CD14-positive monocyte (primary cell): Measurements from ENCODE around the gene FBXO22. TPM values are rescaled to one million over a fixed set of nuclear protein-coding genes. Genes with fewer than 3 reads are reported as not detected.
A peak's percentile ranks its signal among the peaks of the same experiment; 100 is the strongest.

ENCODE experiments used
- DNase-seq, 3 donors: peaks; one replicate each; pipeline ENCODE4 v3.0.0-alpha.2; 2011 to 2022
- H2AFZ ChIP-seq: 2 replicates; pipeline ENCODE4 v1.6.0; 2012; ENCODE audit warnings: mild to moderate bottlenecking, low read depth, low read length, inconsistent platforms; ENCODE audit not compliant: insufficient read depth, poor library complexity, severe bottlenecking
- H3K27ac ChIP-seq, 2 donors: 1 replicate in 1 of 2; 2 replicates in 1 of 2; pipeline ENCODE4 v1.5.1; 2012 to 2013; ENCODE audit warnings: low read length in 2 of 2, control low read depth in 1 of 2, inconsistent platforms in 1 of 2, low read depth in 1 of 2, mild to moderate bottlenecking in 1 of 2
- H3K27me3 ChIP-seq, 2 donors: one replicate each; pipeline versions ENCODE4 v1.6.0 to v1.6.1; 2011 to 2013; ENCODE audit warnings: low read length in 2 of 2; ENCODE audit not compliant: control insufficient read depth in 2 of 2, insufficient read depth in 2 of 2
- H3K36me3 ChIP-seq, 2 donors: replicated peaks in 1 of 2; 1 replicate in 1 of 2; 2 replicates in 1 of 2; pipeline versions ENCODE4 v1.5.1 to v1.6.1; 2012 to 2013; ENCODE audit warnings: low read length in 2 of 2, control low read depth in 1 of 2, inconsistent platforms in 1 of 2, mild to moderate bottlenecking in 1 of 2; ENCODE audit not compliant: insufficient read depth in 2 of 2, control insufficient read depth in 1 of 2
- H3K4me1 ChIP-seq, 2 donors: 1 replicate in 1 of 2; 2 replicates in 1 of 2; pipeline versions ENCODE4 v1.5.1 to v1.6.1; 2012 to 2013; ENCODE audit warnings: low read length in 2 of 2, control low read depth in 1 of 2, inconsistent platforms in 1 of 2, mild to moderate bottlenecking in 1 of 2, moderate library complexity in 1 of 2; ENCODE audit not compliant: insufficient read depth in 2 of 2, control insufficient read depth in 1 of 2
- H3K4me2 ChIP-seq: replicated peaks from 2 replicates; pipeline ENCODE3; 2012; ENCODE audit warnings: low read length, moderate library complexity, mild to moderate bottlenecking; ENCODE audit not compliant: poor library complexity, severe bottlenecking; ENCODE audit errors: extremely low read depth
- H3K4me3 ChIP-seq, 3 experiments: fragments of 200-600 bp in 1 of 3; sonication (generic) in 1 of 3; replicated peaks in 1 of 3; 1 replicate in 2 of 3; 2 replicates in 1 of 3; pipeline ENCODE4 v1.5.1; 2011 to 2013; ENCODE audit warnings: low read length in 3 of 3, mild to moderate bottlenecking in 3 of 3, control low read depth in 2 of 3, low read depth in 2 of 3, inconsistent platforms in 1 of 3, moderate library complexity in 1 of 3
- H3K79me2 ChIP-seq: 2 replicates; pipeline ENCODE4 v1.6.0; 2012; ENCODE audit warnings: mild to moderate bottlenecking, control low read depth, inconsistent platforms, low read length, moderate library complexity; ENCODE audit not compliant: insufficient read depth
- H3K9ac ChIP-seq: 2 replicates; pipeline ENCODE4 v1.6.0; 2017; ENCODE audit warnings: low read length, mild to moderate bottlenecking; ENCODE audit not compliant: insufficient read depth, poor library complexity, severe bottlenecking
- H3K9me3 ChIP-seq, 2 donors: replicated peaks in 1 of 2; 1 replicate in 1 of 2; 2 replicates in 1 of 2; pipeline versions ENCODE4 v1.5.1 to v1.6.1; 2012 to 2013; ENCODE audit warnings: low read length in 2 of 2, control low read depth in 1 of 2; ENCODE audit not compliant: control insufficient read depth in 1 of 2, insufficient read depth in 1 of 2
- H4K20me1 ChIP-seq: 2 replicates; pipeline ENCODE4 v1.6.0; 2012; ENCODE audit warnings: mild to moderate bottlenecking, low read length, control low read depth, moderate library complexity; ENCODE audit not compliant: insufficient read depth
- H3K27ac Mint-ChIP-seq, 7 donors: one replicate each; pipeline ENCODE4 v1.8.0; 2020; ENCODE audit warnings: mild to moderate bottlenecking in 7 of 7, mixed read lengths in 7 of 7, moderate library complexity in 6 of 7, inconsistent platforms in 2 of 7
- H3K27me3 Mint-ChIP-seq, 3 donors: one replicate each; pipeline ENCODE4 v1.8.0; 2021 to 2022; ENCODE audit warnings: low read depth in 3 of 3, mild to moderate bottlenecking in 3 of 3, mixed read lengths in 3 of 3, moderate library complexity in 3 of 3, inconsistent platforms in 1 of 3
- H3K36me3 Mint-ChIP-seq, 2 donors: one replicate each; pipeline ENCODE4 v1.8.0; 2020; ENCODE audit warnings: mixed read lengths in 2 of 2, inconsistent platforms in 1 of 2, mild to moderate bottlenecking in 1 of 2
- H3K4me1 Mint-ChIP-seq: one replicate; pipeline ENCODE4 v1.8.0; 2020; ENCODE audit warnings: mild to moderate bottlenecking, mixed read lengths
- H3K4me3 Mint-ChIP-seq, 2 donors: one replicate each; pipeline ENCODE4 v1.8.0; 2020; ENCODE audit warnings: mild to moderate bottlenecking in 2 of 2, mixed read lengths in 2 of 2, moderate library complexity in 1 of 2
- H3K9me3 Mint-ChIP-seq, 7 donors: one replicate each; pipeline ENCODE4 v1.8.0; 2020 to 2022; ENCODE audit warnings: mixed read lengths in 7 of 7, mild to moderate bottlenecking in 6 of 7, moderate library complexity in 6 of 7, inconsistent platforms in 2 of 7
- WGBS: methylation state at CpG from one replicate; pipeline ENCODE4 v1.1.5; 2013; ENCODE audit warnings: missing lambda C conversion rate; ENCODE audit not compliant: insufficient coverage; 5-methylcytosine and 5-hydroxymethylcytosine counted together
- intact Hi-C, 2 donors: fragments of 100-400 bp; cut with micrococcal nuclease; formaldehyde crosslinking; loops; one replicate each; pipeline versions ENCODE4 v1.15.0 to v1.15.1; 2023
- polyA plus RNA-seq, 3 donors: library from polyadenylated mRNA; depleted of rRNA in 1 of 3; unstranded in 2 of 3; stranded (reverse) in 1 of 3; fragments of 300-500 nt in 2 of 3; fragments of >200 nt in 1 of 3; fragmentation: Illumina TruSeq in 2 of 3; gene quantifications; 1 replicate in 2 of 3; 2 replicates in 1 of 3; pipeline ENCODE4 v1.2.3, GENCODE V29; 2012 to 2021
- TF ChIP-seq, protein P1 (sequence below): fragments of 200-600 bp; IDR thresholded peaks from one replicate; pipeline ENCODE4 v1.8.0; 2022; ENCODE audit warnings: antibody characterized with exemption, mild to moderate bottlenecking

The FBXO22 gene
- polyA plus RNA-seq, 3 donors = 4.2 to 12.8 (median 12.3) TPM

DNA sequence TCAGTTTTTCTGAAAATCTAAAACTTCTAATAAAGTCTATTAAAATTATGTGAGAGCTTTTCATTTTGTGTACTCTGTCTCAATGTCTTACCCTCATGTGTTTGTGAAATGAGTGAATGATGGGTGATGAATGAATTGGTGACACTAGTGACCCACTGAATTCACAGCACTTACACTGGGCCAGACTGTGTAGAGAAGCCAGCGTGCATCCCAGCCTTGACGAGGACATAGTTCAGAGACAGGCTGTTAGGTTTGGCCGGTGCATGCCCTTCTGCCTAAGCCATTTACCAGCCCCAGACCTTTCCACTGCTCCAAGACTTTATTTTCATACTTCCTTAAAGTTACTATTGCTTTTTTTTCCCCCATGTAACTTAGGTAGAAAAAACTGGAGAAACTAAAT is 38.8 kb downstream of the FBXO22 start:
- Mint-ChIP-seq H3K36me3 (peaks cover 21 to 22% of the 10 kb centered on the region in 2 donors), H3K4me1 (peaks cover 26% of the 10 kb centered on the region), H3K27me3 (no peaks in the 10 kb centered on the region), H3K27ac (peak overlapping the region in 1 of 7 donors; percentile 62), H3K9me3 (peaks cover 0 to 5% (median 2%) of the 10 kb centered on the region in 7 donors), H3K4me3 (no peak overlapping the region)
- no peak overlapping the region for H2AFZ ChIP-seq
- no peak overlapping the region for H3K4me3 ChIP-seq
- TF ChIP-seq, protein P1, sequence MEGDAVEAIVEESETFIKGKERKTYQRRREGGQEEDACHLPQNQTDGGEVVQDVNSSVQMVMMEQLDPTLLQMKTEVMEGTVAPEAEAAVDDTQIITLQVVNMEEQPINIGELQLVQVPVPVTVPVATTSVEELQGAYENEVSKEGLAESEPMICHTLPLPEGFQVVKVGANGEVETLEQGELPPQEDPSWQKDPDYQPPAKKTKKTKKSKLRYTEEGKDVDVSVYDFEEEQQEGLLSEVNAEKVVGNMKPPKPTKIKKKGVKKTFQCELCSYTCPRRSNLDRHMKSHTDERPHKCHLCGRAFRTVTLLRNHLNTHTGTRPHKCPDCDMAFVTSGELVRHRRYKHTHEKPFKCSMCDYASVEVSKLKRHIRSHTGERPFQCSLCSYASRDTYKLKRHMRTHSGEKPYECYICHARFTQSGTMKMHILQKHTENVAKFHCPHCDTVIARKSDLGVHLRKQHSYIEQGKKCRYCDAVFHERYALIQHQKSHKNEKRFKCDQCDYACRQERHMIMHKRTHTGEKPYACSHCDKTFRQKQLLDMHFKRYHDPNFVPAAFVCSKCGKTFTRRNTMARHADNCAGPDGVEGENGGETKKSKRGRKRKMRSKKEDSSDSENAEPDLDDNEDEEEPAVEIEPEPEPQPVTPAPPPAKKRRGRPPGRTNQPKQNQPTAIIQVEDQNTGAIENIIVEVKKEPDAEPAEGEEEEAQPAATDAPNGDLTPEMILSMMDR = no peak
- H3K4me2 ChIP-seq = no peak overlapping the region
- 96% methylated on average over 3 of the region's 3 CpGs for WGBS
- H4K20me1 ChIP-seq = no peaks in the 10 kb centered on the region
- no peak overlapping the region for H3K9ac ChIP-seq
- H3K9me3 ChIP-seq = no peaks in the 10 kb centered on the region
- peaks cover 4 to 19% of the 10 kb centered on the region in 2 donors for H3K36me3 ChIP-seq
- peaks cover 6 to 14% of the 10 kb centered on the region in 2 donors for H3K4me1 ChIP-seq
- H3K27ac ChIP-seq = no peak overlapping the region
- no peaks in the 10 kb centered on the region for H3K27me3 ChIP-seq
- H3K79me2 ChIP-seq = no peaks in the 10 kb centered on the region
- intact Hi-C loops = no loop called here
- no peak for DNase-seq

DNA sequence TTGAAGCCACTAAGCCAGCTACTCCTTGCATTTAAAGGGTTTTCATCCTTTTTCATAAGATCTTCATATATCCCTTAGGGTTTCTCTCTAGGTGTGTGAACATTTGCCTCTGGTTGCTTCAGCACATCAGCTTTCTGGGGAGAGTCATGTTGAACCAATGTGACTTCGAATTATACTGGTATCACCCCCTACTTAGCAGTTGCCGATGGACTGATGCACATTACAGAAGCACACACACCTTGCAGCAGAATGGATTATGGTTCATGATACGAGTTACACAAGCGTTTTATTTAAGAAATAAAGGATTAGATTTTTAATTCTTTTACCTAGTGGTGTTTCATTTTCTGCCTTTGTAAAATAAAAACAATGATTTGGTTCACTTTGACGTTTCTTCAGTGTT is 39.6 kb downstream of the FBXO22 start:
- peaks cover 0 to 12% of the 10 kb centered on the region in 2 donors for H3K36me3 ChIP-seq
- no peak overlapping the region for H3K27ac ChIP-seq
- H3K27ac Mint-ChIP-seq = no peak overlapping the region
- H4K20me1 ChIP-seq = no peaks in the 10 kb centered on the region
- intact Hi-C loops = no loop called here
- no peak overlapping the region for H3K4me2 ChIP-seq
- H3K79me2 ChIP-seq = no peaks in the 10 kb centered on the region
- TF ChIP-seq, protein P1 = no peak
- no peak overlapping the region for H2AFZ ChIP-seq
- DNase-seq = no peak
- WGBS = no CpG with 5 or more reads among the region's 5 CpGs
- H3K4me1 ChIP-seq = peaks cover 6 to 14% of the 10 kb centered on the region in 2 donors
- H3K4me3 Mint-ChIP-seq = no peak overlapping the region
- peaks cover 14% of the 10 kb centered on the region in 2 donors for H3K36me3 Mint-ChIP-seq
- H3K4me3 ChIP-seq = no peak overlapping the region
- H3K9ac ChIP-seq = no peak overlapping the region
- peaks cover 0 to 5% (median 2%) of the 10 kb centered on the region in 7 donors for H3K9me3 Mint-ChIP-seq
- no peaks in the 10 kb centered on the region for H3K27me3 Mint-ChIP-seq
- H3K9me3 ChIP-seq = no peaks in the 10 kb centered on the region
- peaks cover 27% of the 10 kb centered on the region for H3K4me1 Mint-ChIP-seq
- no peaks in the 10 kb centered on the region for H3K27me3 ChIP-seq
